HG02763 (cell line): Measurements from ENCODE around the gene SUN2.

Source experiments
- ATAC-seq: cut with Tn5 transposase; IDR thresholded peaks from one replicate; pipeline ENCODE4 v1.9.1; 2021; ENCODE audit warnings: mild to moderate bottlenecking, moderate library complexity; ENCODE audit not compliant: unreplicated experiment

SUN2 gene

GRCh38 chr22:38735465-38736256 is 20.1 kb downstream of the SUN2 start:
- no peak for ATAC-seq

- no peak for ATAC-seq
Measured at GRCh38 chr22:38735126-38735464, 20.7 kb downstream of the SUN2 start.

- ATAC-seq = no peak
Measured at GRCh38 chr22:38734421-38735100, 21.2 kb downstream of the SUN2 start.

DNA sequence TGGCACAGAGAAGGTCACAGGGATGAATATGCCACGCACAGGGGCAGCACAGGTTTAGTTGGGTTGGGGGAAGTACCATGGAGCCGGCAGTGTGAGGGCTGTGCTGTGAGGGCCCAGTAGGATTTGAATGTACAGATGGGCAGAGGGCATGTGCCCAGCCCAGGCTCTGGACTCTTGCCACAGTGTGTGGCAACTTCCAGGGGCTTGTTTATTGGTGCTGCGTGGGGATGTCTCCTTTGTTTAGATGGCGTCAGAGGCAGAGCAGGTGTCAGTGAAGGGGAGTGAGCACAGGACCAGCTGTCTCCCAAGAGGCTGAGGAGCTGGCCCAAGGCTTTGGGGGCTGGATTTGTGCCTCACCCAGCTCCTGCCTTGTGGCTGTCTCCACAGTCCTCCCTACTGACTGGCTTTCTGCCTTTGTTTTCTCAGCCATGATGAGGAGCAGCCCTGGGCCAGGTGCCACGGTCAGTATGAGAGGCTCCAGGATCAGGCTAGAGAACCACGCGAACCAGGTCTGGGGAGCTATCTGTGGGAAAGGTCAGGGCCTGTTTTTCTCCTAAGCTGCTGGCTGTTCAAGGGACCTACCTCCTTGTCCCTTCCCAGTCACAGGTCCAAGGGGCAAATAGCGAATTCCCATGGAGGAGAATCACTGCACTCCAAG is 21.9 kb downstream of the SUN2 start:
- ATAC-seq = no peak

DNA sequence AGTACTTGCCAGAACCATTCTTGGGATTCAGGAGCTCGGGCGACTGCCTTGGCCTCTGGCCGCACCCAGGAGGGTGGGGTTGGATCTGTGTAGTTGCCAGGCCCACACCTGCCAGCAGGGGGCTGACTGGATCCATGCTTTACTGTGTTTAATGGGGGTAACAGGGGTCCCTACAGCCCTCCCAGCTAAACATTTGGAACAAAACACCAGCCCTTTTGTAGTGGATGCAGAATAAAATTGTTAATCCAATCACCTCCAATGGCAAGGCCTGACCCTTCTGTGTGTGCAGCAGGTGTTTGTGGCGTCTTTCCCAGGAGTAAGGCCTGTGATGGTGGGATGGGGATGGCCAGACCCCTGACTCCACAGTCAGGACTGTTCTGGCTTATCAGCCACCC is 22.5 kb downstream of the SUN2 start:
- ATAC-seq = no peak

DNA sequence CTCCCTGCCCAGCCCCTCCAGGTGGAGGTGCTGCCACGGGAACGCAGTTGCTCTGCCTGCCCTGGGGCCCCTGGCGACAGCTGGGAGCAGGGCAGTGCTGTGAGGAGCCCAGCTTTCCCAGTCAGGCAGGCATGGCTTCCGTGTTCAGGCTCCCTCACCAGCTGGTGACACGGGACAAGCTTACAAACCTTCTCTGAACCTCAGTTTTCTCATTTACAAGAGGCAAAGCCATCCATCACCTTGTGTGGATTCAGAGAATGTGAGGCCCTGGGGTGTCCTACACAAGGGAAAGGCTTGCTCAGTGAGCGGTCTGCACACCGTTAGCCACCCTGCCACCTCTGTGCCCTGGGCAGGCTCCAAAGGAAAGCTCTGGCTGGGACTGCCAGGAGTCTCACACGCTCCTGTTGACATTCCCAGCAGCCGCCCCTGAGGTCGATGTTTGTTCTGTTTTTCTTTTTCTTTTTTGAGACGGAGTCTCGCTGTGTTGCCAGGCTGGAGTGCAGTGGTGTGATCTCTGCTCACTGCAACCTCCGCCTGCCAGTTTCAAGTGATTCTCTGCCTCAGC is 23.5 kb downstream of the SUN2 start:
- no peak for ATAC-seq

DNA sequence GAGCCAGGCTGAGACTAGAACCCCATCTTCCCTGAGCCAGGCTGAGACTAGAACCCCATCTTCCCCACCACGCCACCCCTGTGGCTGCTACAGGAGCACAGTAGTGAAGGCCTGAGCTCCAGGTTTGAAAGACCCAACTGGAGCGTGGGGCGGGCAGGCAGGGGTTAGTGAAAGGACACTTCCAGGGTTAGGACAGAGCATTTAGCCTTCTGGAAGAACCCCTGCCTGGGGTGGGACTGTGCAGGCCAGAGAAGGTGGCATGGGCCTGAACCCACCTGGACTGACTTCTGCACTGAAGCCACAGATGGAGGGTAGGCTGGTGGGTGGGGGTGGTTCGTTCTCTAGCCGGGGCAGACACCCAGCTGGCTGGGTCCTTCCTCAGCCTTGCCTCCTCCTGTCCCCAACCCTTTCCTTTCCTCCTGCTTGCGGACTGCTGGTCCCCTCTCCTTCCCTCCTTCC is 24.1 kb downstream of the SUN2 start:
- no peak for ATAC-seq

DNA sequence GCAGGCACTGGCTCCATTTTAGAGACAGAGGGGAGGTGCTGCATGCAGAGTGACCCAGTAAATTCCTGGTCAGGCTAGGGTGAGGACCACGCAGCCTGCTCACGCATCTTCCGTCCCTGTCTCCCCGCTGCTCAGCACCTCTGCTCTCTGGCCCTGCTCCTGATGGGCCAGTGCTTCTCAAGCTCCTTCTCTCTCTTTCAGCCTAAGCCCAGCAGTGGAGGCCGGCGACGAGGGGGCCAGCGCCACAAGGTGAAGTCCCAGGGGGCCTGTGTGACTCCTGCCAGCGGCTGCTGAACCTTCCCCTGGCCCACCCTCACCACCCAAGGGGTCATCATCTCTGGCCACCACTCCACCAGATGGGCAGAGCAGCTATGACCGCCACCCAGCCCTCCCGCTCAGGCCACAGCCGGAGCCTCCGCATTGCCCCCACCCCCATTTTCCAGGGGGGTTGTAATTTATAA is 25.4 kb downstream of the SUN2 start:
- no peak for ATAC-seq

DNA sequence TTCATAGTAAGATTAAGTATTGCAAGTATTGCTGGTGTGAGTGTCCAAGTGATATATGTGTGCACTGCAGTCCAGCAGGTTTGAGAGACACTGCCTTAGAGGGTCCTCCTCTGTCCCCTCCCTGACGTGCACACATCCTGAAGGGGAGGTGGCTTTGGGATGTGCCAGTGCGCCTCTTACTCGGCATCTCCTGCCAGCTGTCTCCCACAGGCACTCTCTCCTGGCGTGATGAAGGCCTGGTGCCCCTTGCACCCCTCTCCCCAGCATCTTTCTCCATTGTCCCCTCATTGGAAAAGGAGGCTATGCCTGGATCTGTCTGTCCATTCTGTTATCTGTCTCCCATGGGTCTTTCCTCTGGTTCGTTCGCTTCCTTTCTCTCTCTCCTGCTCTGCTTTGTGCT is 25.9 kb downstream of the SUN2 start:
- no peak for ATAC-seq

DNA sequence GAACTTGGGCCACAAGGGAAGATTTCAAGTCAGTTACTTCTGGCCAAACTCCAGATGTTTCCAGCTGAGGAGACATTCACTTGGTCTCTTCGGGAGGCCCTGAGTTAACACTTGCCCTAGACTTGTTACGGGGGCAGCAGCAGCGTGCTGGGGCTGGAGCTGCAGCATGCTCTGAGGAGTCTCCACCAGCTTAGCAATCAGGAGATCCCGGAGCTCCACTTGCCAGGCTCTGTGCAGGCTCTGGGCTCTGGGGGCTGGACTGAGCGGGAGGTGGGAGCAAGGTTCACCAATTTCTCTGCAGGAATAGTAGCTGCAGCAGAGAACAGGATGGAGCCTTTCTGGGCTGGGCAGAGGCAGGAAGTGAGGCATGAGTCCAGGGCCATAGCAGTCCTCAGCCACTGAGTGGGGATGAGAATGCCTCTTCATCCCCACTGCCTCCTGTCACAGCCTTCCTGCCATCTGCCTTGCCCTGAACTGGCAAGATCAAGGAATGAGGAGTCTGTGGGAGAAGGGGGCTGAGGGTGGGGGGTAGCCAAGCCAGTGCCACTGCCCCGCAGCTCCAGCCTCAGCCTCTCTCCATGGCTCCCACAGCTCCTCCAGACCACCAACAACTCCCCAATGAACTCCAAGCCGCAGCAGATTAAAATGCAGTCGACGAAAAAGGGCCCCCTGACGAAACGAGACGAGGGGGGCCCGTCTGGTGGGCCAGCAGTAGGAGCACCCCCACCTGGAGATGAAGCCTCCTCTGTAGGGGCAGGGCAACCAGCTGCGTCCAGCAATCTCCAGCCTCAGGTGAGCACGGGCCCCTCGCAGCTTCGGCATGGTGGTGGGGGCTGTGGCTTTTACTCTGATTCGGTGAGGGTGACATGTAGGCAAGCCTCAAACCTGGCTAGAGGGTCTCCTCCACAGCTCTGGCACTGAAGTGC is 26.7 kb downstream of the SUN2 start:
- no peak for ATAC-seq

DNA sequence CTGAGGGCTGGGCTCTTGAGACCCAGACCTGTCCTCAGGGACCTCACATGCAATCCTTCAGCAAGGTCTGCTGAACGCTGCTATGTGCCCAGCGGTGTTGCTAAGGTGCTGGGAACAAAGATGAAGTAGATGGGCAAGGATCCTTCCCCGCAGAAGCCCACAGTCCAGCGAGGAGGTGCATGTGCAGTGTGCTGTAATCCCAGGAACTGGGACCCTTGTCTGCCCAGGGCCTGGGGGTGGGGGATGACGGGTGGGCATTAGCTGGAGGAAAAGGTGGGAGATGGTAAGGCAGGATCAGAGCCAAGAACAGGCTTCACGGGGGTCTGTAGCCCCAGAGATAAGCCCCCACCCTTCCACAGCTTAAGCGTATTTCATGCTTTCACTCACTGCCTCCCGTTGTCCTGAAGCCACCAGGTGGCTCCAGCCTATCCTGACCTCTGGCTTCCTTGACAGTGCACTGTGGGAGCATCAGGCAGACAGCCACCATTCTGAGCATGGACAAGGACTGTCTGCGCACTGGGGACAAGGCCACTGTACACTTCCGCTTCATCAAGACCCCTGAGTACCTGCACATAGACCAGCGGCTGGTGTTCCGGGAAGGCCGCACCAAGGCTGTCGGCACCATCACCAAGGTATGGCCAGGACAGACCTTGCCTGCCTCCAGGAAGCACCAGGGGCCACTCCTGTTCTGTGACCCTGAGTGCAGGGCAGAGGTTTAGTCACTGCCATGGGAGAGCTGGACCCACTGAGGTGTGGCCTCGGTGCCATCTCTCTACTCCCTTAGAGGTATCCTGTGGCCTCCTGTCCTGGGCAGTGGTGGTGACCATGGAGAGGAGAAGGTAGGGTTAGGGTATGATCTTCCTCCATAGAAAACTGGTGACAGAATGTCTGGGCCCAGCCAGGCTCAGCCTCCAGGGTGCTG is 28.0 kb downstream of the SUN2 start:
- ATAC-seq = no peak

DNA sequence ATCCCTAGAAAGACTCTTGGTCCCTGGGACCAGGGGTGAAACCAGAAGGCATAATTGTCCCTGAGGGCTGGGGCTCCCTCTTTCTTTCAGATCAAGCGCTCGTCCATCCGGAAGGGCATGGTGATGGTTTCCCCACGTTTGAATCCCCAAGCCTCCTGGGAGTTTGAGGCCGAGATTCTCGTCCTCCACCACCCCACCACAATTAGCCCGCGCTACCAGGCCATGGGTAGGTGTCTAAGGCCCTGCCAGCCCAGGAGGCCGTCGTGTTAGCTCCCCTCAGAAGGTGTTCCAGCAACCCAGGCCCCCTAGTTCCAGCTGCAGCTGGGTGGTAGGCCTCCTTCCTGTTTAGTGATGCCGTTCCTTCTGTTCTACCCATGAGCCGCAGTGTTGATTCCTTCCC is 28.7 kb downstream of the SUN2 start:
- ATAC-seq = no peak

- no peak for ATAC-seq
Measured at GRCh38 chr22:38725900-38726655, 29.7 kb downstream of the SUN2 start.

GRCh38 chr22:38724926-38725571 is 30.7 kb downstream of the SUN2 start:
- ATAC-seq = no peak

DNA sequence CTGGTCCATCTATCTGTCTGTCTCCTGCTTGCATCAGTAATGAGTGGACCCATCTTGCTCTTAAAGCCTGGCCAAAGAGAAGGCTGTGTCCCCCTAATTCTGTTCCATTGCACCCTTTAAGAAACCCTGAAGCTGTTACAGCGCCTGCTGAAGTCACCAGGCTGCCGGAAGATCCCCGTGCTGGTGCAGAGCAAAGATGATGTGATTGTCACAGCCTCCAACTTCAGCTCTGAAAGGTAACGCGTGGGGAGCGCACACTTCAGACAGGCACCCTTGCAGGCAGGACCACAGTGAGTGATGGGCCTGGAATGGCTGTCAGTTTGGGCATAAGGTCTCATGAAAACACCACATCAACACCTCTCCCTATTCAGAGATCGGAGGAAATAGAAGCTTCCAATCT is 31.6 kb downstream of the SUN2 start:
- ATAC-seq = no peak

DNA sequence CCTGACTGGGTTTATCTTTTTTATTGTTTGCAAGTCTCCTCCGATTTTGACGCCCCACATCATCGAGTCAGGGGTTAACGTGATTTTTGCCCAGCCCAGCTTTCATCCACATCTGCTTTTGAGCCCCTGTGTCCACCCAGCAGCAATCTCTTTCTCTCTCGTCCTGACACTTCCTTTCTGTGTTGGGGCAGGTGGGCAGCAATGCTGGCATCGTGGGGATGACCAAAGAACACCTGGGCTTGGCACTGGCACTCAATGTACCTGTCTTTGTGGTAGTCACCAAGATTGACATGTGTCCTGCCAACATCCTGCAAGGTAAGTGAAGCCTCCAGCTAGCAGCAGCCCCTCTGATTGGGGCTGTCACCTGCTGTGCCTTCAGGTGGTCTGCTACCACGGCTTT is 34.2 kb downstream of the SUN2 start:
- ATAC-seq = no peak

GRCh38 chr22:38720350-38720749 is 35.4 kb downstream of the SUN2 start:
- no peak for ATAC-seq

- no peak for ATAC-seq
Measured at GRCh38 chr22:38719196-38719595, 36.6 kb downstream of the SUN2 start.
